ENCODE data around the gene MYO1D.

Gene MYO1D

GRCh38 chr17:32596206-32596605 is 280.7 kb downstream of the MYO1D start:
- in situ Hi-C loops (cut with MboI; ENCODE audit: low sequenced_read_pairs), result no loop called here

GRCh38 chr17:32593003-32593402 is 283.9 kb downstream of the MYO1D start:
- in situ Hi-C loops (cut with MboI; ENCODE audit: low sequenced_read_pairs), result no loop called here

- in situ Hi-C loops (cut with MboI; ENCODE audit: low sequenced_read_pairs), result no loop called here
Measured at GRCh38 chr17:32591405-32591804, 285.5 kb downstream of the MYO1D start.

- in situ Hi-C loops (cut with MboI; ENCODE audit: low sequenced_read_pairs), result no loop called here
Measured at GRCh38 chr17:32590974-32591373, 285.9 kb downstream of the MYO1D start.

- in situ Hi-C loops (cut with MboI; ENCODE audit: low sequenced_read_pairs), result no loop called here
Measured at GRCh38 chr17:32588982-32589381, 287.9 kb downstream of the MYO1D start.

- in situ Hi-C loops (cut with MboI; ENCODE audit: low sequenced_read_pairs), result no loop called here
Measured at GRCh38 chr17:32588135-32588534, 288.8 kb downstream of the MYO1D start.

GRCh38 chr17:32586666-32587065 is 290.3 kb downstream of the MYO1D start:
- in situ Hi-C loops (cut with MboI; ENCODE audit: low sequenced_read_pairs), result no loop called here

GRCh38 chr17:32584792-32585191 is 292.1 kb downstream of the MYO1D start:
- in situ Hi-C loops (cut with MboI; ENCODE audit: low sequenced_read_pairs), result no loop called here

- in situ Hi-C loops (cut with MboI; ENCODE audit: low sequenced_read_pairs), result no loop called here
Measured at GRCh38 chr17:32583053-32583452, 293.9 kb downstream of the MYO1D start.

- in situ Hi-C loops (cut with MboI; ENCODE audit: low sequenced_read_pairs), result no loop called here
Measured at GRCh38 chr17:32575852-32576251, 301.1 kb downstream of the MYO1D start.

- in situ Hi-C loops (cut with MboI; ENCODE audit: low sequenced_read_pairs), result no loop called here
Measured at GRCh38 chr17:32570081-32570396, 306.9 kb downstream of the MYO1D start.

- in situ Hi-C loops (cut with MboI; ENCODE audit: low sequenced_read_pairs), result no loop called here
Measured at GRCh38 chr17:32569171-32570080, 307.5 kb downstream of the MYO1D start.

- in situ Hi-C loops (cut with MboI; ENCODE audit: low sequenced_read_pairs), result no loop called here
Measured at GRCh38 chr17:32568705-32569104, 308.2 kb downstream of the MYO1D start.

- in situ Hi-C loops (cut with MboI; ENCODE audit: low sequenced_read_pairs), result no loop called here
Measured at GRCh38 chr17:32567511-32567910, 309.4 kb downstream of the MYO1D start.

GRCh38 chr17:32567086-32567485 is 309.8 kb downstream of the MYO1D start:
- in situ Hi-C loops (cut with MboI; ENCODE audit: low sequenced_read_pairs), result no loop called here

- in situ Hi-C loops (cut with MboI; ENCODE audit: low sequenced_read_pairs), result no loop called here
Measured at GRCh38 chr17:32566303-32566702, 310.6 kb downstream of the MYO1D start.

- in situ Hi-C loops (cut with MboI; ENCODE audit: low sequenced_read_pairs), result no loop called here
Measured at GRCh38 chr17:32565401-32565800, 311.5 kb downstream of the MYO1D start.

GRCh38 chr17:32564325-32564724 is 312.6 kb downstream of the MYO1D start:
- in situ Hi-C loops (cut with MboI; ENCODE audit: low sequenced_read_pairs), result no loop called here

GRCh38 chr17:32563583-32563982 is 313.3 kb downstream of the MYO1D start:
- in situ Hi-C loops (cut with MboI; ENCODE audit: low sequenced_read_pairs), result no loop called here

GRCh38 chr17:32558997-32559650 is 317.8 kb downstream of the MYO1D start:
- in situ Hi-C loops (cut with MboI; ENCODE audit: low sequenced_read_pairs), result no loop called here

- in situ Hi-C loops (cut with MboI; ENCODE audit: low sequenced_read_pairs), result no loop called here
Measured at GRCh38 chr17:32558326-32558955, 318.5 kb downstream of the MYO1D start.
